Activated CD4-positive, alpha-beta T cell treated with anti-CD3 and anti-CD28 coated beads for 36 hours (primary cell): Measurements from ENCODE around the gene ABCC9. TPM values are rescaled to one million over a fixed set of nuclear protein-coding genes. Genes with fewer than 3 reads are reported as not detected.

Experiments used
- ATAC-seq: fragments of 200-7000 bp; cut with Tn5 transposase; one replicate; pipeline ENCODE4 v1.10.0; 2021; ENCODE audit warnings: mild to moderate bottlenecking, moderate library complexity
- CTCF ChIA-PET: fragments of 350-600 bp; sonication (Branson Sonifier 250); formaldehyde crosslinking; loops from one replicate; lab custom pipeline; 2021; ENCODE audit warnings: antibody characterized with exemption; lab: Charles Lee
- POLR2A ChIA-PET: fragments of 350-600 bp; sonication (Branson Sonifier 250); formaldehyde crosslinking; loops from one replicate; lab custom pipeline; 2021; ENCODE audit warnings: antibody characterized with exemption, inconsistent platforms; lab: Charles Lee
- DNase-seq: peaks from one replicate; pipeline ENCODE4 v3.0.0-alpha.2; 2020
- H3K27ac Mint-ChIP-seq: one replicate; pipeline ENCODE4 v1.8.0; 2021; ENCODE audit warnings: mixed read lengths
- H3K27me3 Mint-ChIP-seq: one replicate; pipeline ENCODE4 v1.8.0; 2021; ENCODE audit warnings: mixed read lengths
- H3K36me3 Mint-ChIP-seq: one replicate; pipeline ENCODE4 v1.8.0; 2021; ENCODE audit warnings: low read depth, mixed read lengths
- H3K4me1 Mint-ChIP-seq: one replicate; pipeline ENCODE4 v1.8.0; 2021; ENCODE audit warnings: mixed read lengths
- H3K4me3 Mint-ChIP-seq: one replicate; pipeline ENCODE4 v1.8.0; 2021; ENCODE audit warnings: mild to moderate bottlenecking, moderate library complexity, mixed read lengths
- H3K9me3 Mint-ChIP-seq: one replicate; pipeline ENCODE4 v1.8.0; 2021; ENCODE audit warnings: low read depth, mixed read lengths
- intact Hi-C, 2 experiments: fragments of 100-400 bp; cut with DNase I in 1 of 2; cut with micrococcal nuclease in 1 of 2; formaldehyde crosslinking; loops; one replicate each; pipeline versions ENCODE4 v1.14.2 to v1.15.1; 2022 to 2024; cut with DNase I, micrococcal nuclease
- total RNA-seq, 2 experiments: library from RNA; stranded (reverse); gene quantifications; one replicate each; pipeline ENCODE4 v1.2.3, GENCODE V29; 2021

Gene ABCC9
- total RNA-seq, 2 experiments from 2014 or later = not detected

- peaks cover 10% of the 10 kb centered on the region for H3K27me3 Mint-ChIP-seq
- no peaks in the 10 kb centered on the region for H3K36me3 Mint-ChIP-seq
- H3K9me3 Mint-ChIP-seq = no peaks in the 10 kb centered on the region
- ChIA-PET CTCF (interaction anchor here (1.1 kb wide), 1 partner anchor 28 kb away, joined by 3 read pairs; no protein-coding TSS in a partner anchor), POLR2A (no interaction called here)
- DNase-seq (no peak), ATAC-seq (no peak)
- no peak overlapping the region for H3K27ac Mint-ChIP-seq
- no peaks in the 10 kb centered on the region for H3K4me1 Mint-ChIP-seq
- no peak overlapping the region for H3K4me3 Mint-ChIP-seq
- intact Hi-C loops = no loop called here
Observed at GRCh38 chr12:21828136-21828775, 113.0 kb downstream of the ABCC9 start.

- intact Hi-C loops = no loop called here
- no peaks in the 10 kb centered on the region for H3K9me3 Mint-ChIP-seq
- no peak for DNase-seq
- CTCF ChIA-PET = no interaction called here
- no peak for ATAC-seq
- POLR2A ChIA-PET = no interaction called here
- no peaks in the 10 kb centered on the region for H3K4me1 Mint-ChIP-seq
- H3K4me3 Mint-ChIP-seq = no peak overlapping the region
- no peak overlapping the region for H3K27ac Mint-ChIP-seq
- H3K27me3 Mint-ChIP-seq = peaks cover 7% of the 10 kb centered on the region
- H3K36me3 Mint-ChIP-seq = no peaks in the 10 kb centered on the region
Observed at GRCh38 chr12:21827083-21827482, 114.1 kb downstream of the ABCC9 start.

- H3K36me3 Mint-ChIP-seq = no peaks in the 10 kb centered on the region
- ChIA-PET CTCF (no interaction called here), POLR2A (no interaction called here)
- no peak for DNase-seq
- H3K4me1 Mint-ChIP-seq = no peaks in the 10 kb centered on the region
- no peak overlapping the region for H3K27ac Mint-ChIP-seq
- H3K27me3 Mint-ChIP-seq = peaks cover 7% of the 10 kb centered on the region
- H3K9me3 Mint-ChIP-seq = no peaks in the 10 kb centered on the region
- no peak overlapping the region for H3K4me3 Mint-ChIP-seq
- intact Hi-C loops = no loop called here
- ATAC-seq = no peak
Observed at GRCh38 chr12:21826618-21826910, 114.7 kb downstream of the ABCC9 start.

DNA sequence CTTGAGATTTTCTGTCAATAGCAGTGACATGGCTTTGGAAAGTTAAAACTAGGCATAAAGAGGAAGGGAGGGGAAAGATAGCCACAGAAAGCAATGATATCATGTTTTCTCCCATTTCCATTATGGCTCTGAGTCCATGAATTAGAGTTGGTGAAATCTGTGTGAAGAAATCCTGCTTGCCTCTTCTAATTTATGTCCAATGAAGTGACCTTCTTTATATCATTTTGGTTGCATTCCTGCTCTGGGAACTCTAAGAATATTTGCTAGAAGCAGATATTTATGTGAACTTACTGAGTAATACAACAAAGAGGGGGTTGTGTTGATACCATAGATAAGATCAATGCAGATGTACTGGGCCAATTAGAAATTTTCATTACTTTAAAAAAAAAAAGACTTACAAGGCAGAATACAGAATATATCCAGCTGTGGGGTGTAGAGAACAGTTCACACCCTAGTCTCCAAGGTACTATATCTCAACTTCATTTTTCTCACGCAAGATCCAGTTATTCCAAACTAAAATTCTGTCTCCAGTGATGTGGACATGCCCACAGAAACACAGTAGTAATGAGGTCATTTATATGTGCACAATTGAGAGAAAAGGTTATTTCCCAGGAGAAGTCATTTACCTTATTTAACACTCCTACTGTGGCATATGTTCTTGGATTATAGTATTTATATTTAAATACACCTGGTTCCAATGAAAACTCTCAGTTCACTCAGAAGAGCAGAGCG is 115.2 kb downstream of the ABCC9 start:
- CTCF ChIA-PET = no interaction called here
- Mint-ChIP-seq H3K27ac (no peak overlapping the region), H3K36me3 (no peaks in the 10 kb centered on the region), H3K4me3 (no peak overlapping the region), H3K4me1 (no peaks in the 10 kb centered on the region), H3K9me3 (no peaks in the 10 kb centered on the region), H3K27me3 (peaks cover 3% of the 10 kb centered on the region)
- intact Hi-C loops = no loop called here
- DNase-seq (no peak), ATAC-seq (no peak)
- POLR2A ChIA-PET = no interaction called here

- POLR2A ChIA-PET = no interaction called here
- intact Hi-C loops = no loop called here
- H3K36me3 Mint-ChIP-seq = no peaks in the 10 kb centered on the region
- H3K27me3 Mint-ChIP-seq = peaks cover 6% of the 10 kb centered on the region
- H3K4me1 Mint-ChIP-seq = no peaks in the 10 kb centered on the region
- CTCF ChIA-PET = no interaction called here
- DNase-seq = no peak
- H3K9me3 Mint-ChIP-seq = no peaks in the 10 kb centered on the region
- H3K4me3 Mint-ChIP-seq = no peak overlapping the region
- H3K27ac Mint-ChIP-seq = no peak overlapping the region
- no peak for ATAC-seq
Observed at GRCh38 chr12:21823581-21823980, 117.6 kb downstream of the ABCC9 start.

GRCh38 chr12:21819678-21820077 is 121.5 kb downstream of the ABCC9 start:
- Mint-ChIP-seq H3K9me3 (no peaks in the 10 kb centered on the region), H3K27ac (no peak overlapping the region), H3K36me3 (no peaks in the 10 kb centered on the region), H3K27me3 (peaks cover 10% of the 10 kb centered on the region), H3K4me3 (no peak overlapping the region), H3K4me1 (no peaks in the 10 kb centered on the region)
- intact Hi-C loops = no loop called here
- DNase-seq (no peak), ATAC-seq (no peak)
- ChIA-PET CTCF (interaction anchor here (1.8 kb wide), 1 partner anchor 12 kb away, joined by 4 read pairs; no protein-coding TSS in a partner anchor), POLR2A (no interaction called here)

DNA sequence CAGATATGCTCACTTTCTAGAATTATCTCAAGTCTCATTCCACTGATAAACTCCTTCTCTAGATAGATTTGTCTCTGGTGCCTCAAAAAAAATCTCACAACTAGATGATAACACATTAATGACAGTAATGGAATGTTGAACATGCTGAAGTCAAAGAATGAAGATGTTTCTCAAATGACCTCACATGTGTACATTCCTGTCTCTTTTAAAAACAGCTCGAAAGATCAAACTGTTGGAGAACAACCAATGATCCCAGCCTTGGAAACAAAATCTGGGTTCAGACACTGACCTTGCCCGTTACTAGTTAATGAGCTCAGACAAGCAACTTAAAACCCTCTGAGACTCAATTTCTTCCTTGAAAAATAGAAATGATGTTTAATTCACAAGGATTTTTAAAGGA is 122.0 kb downstream of the ABCC9 start:
- POLR2A ChIA-PET = no interaction called here
- DNase-seq = no peak
- H3K4me1 Mint-ChIP-seq = no peaks in the 10 kb centered on the region
- peaks cover 12% of the 10 kb centered on the region for H3K27me3 Mint-ChIP-seq
- H3K9me3 Mint-ChIP-seq = no peaks in the 10 kb centered on the region
- no peaks in the 10 kb centered on the region for H3K36me3 Mint-ChIP-seq
- ATAC-seq = no peak
- no peak overlapping the region for H3K4me3 Mint-ChIP-seq
- no peak overlapping the region for H3K27ac Mint-ChIP-seq
- intact Hi-C loops = no loop called here
- CTCF ChIA-PET = interaction anchor here (1.8 kb wide), 1 partner anchor 12 kb away, joined by 4 read pairs; no protein-coding TSS in a partner anchor

GRCh38 chr12:21818627-21819026 is 122.6 kb downstream of the ABCC9 start:
- Mint-ChIP-seq H3K36me3 (no peaks in the 10 kb centered on the region), H3K27ac (no peak overlapping the region), H3K27me3 (peaks cover 12% of the 10 kb centered on the region), H3K4me3 (no peak overlapping the region), H3K9me3 (no peaks in the 10 kb centered on the region), H3K4me1 (no peaks in the 10 kb centered on the region)
- CTCF ChIA-PET = interaction anchor here (1.8 kb wide), 1 partner anchor 11 kb away, joined by 4 read pairs; no protein-coding TSS in a partner anchor
- ATAC-seq (no peak), DNase-seq (no peak)
- intact Hi-C loops = no loop called here
- POLR2A ChIA-PET = no interaction called here

GRCh38 chr12:21815306-21816062 is 125.7 kb downstream of the ABCC9 start:
- intact Hi-C loops = no loop called here
- Mint-ChIP-seq H3K27ac (no peak overlapping the region), H3K4me3 (no peak overlapping the region), H3K36me3 (no peaks in the 10 kb centered on the region), H3K4me1 (no peaks in the 10 kb centered on the region), H3K27me3 (peaks cover 8% of the 10 kb centered on the region), H3K9me3 (no peaks in the 10 kb centered on the region)
- DNase-seq (no peak), ATAC-seq (no peak)
- ChIA-PET CTCF (no interaction called here), POLR2A (no interaction called here)

- POLR2A ChIA-PET = no interaction called here
Observed at GRCh38 chr12:21814814-21815213, 126.4 kb downstream of the ABCC9 start.

DNA sequence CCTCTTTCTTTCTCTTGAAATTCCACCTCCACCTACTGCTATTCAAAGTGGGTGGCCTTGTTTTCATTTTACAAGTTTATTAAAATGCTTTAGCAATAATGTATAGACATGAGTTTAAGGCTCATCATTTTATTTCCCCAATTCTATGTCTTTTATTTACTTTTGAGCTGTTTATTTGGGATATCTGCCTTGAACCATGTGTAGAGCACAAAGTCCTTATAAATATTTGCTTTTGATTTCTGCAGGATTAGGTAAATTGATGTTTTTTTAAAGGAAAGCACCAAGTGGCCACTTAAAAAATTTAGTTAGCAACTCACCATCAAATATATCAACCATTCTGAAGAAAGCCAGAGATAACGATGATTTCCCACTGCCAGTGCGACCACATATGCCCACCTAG is 126.9 kb downstream of the ABCC9 start:
- ATAC-seq = no peak
- Mint-ChIP-seq H3K4me1 (no peaks in the 10 kb centered on the region), H3K27ac (no peak overlapping the region), H3K27me3 (peaks cover 8% of the 10 kb centered on the region), H3K4me3 (no peak overlapping the region), H3K36me3 (no peaks in the 10 kb centered on the region), H3K9me3 (peaks cover 3% of the 10 kb centered on the region)
- DNase-seq = no peak
- intact Hi-C loops = no loop called here
- ChIA-PET POLR2A (no interaction called here), CTCF (interaction anchor here (1.3 kb wide), 1 partner anchor 117 kb away, joined by 7 read pairs; no protein-coding TSS in a partner anchor)

More at GRCh38 chr12:21814814-21815213, 126.4 kb downstream of the ABCC9 start:
- Mint-ChIP-seq H3K4me3 (no peak overlapping the region), H3K4me1 (no peaks in the 10 kb centered on the region), H3K9me3 (peaks cover 3% of the 10 kb centered on the region), H3K27me3 (peaks cover 8% of the 10 kb centered on the region), H3K36me3 (no peaks in the 10 kb centered on the region), H3K27ac (no peak overlapping the region)
- intact Hi-C loops = no loop called here
- no peak for ATAC-seq
- CTCF ChIA-PET = interaction anchor here (1.3 kb wide), 1 partner anchor 117 kb away, joined by 7 read pairs; no protein-coding TSS in a partner anchor
- no peak for DNase-seq
